K562 (cell line): Measurements from ENCODE around the gene GNG7. TPM values are rescaled to one million over a fixed set of nuclear protein-coding genes. Genes with fewer than 3 reads are reported as not detected.
A peak's percentile ranks its signal among the peaks of the same experiment; 100 is the strongest.

ENCODE experiments used
- ATAC-seq: fragments of 200-7000 bp; cut with Tn5 transposase; 3 replicates; pipeline ENCODE4 v1.9.1; 2020; ENCODE audit warnings: moderate library complexity
- BruUV-seq: library from RNA; stranded (reverse); fragments of 400-500 nt; replicated peaks from 2 replicates; lab custom pipeline; 2021; lab: Mats Ljungman, UMichigan
- CTCF ChIA-PET: fragments of 300-600 bp; formaldehyde crosslinking; extraction: SDS; loops from one replicate; lab custom pipeline; 2021; ENCODE audit warnings: low intra/inter-chr PET ratio; lab: Yijun Ruan, JAX
- POLR2A ChIA-PET: fragments of 300-600, 350-650 bp; sonication (Branson Sonifier 250); formaldehyde crosslinking; extraction: SDS; loops from one replicate; lab custom pipeline; 2021; ENCODE audit warnings: antibody characterized with exemption, inconsistent platforms; lab: Yijun Ruan, JAX
- DNase-seq, 4 experiments: peaks; one replicate each; pipeline versions ENCODE4 v3.0.0 to v3.0.0-alpha.2; 2011 to 2018; ENCODE audit warnings: low spot score in 3 of 4, mixed read lengths in 3 of 4; ENCODE audit errors: extremely low read depth in 1 of 4
- FAIRE-seq: peaks from 2 replicates; lab custom pipeline; 2011; peaks lifted over from hg19 to GRCh38; lab: Jason Lieb, UNC
- H2AFZ ChIP-seq: 2 replicates; pipeline ENCODE4 v1.6.0; 2011; ENCODE audit warnings: low read depth, low read length, control low read depth, inconsistent platforms
- H3K27ac ChIP-seq: fragments of 200-600 bp; 3 replicates; pipeline ENCODE4 v1.8.0; 2011; ENCODE audit warnings: low read depth, mild to moderate bottlenecking, control low read depth, inconsistent platforms, low read length, moderate library complexity, mixed read lengths; ENCODE audit errors: extremely low read depth
- H3K27me3 ChIP-seq, 2 experiments: fragments of 300-600 bp in 1 of 2; 2 replicates in 1 of 2; 3 replicates in 1 of 2; pipeline versions ENCODE4 v1.6.0 to v1.8.0; 2011; ENCODE audit warnings: inconsistent platforms in 2 of 2, low read length in 2 of 2, mild to moderate bottlenecking in 1 of 2, mixed read lengths in 1 of 2, moderate library complexity in 1 of 2; ENCODE audit not compliant: control insufficient read depth in 2 of 2, insufficient read depth in 2 of 2
- H3K36me3 ChIP-seq: fragments of 300-600 bp; 3 replicates; pipeline ENCODE4 v1.8.0; 2011; ENCODE audit warnings: mild to moderate bottlenecking, low read length, inconsistent platforms; ENCODE audit not compliant: control insufficient read depth, insufficient read depth
- H3K4me1 ChIP-seq, 2 experiments: fragments of 200-600 bp in 1 of 2; replicated peaks in 1 of 2; 2 replicates in 1 of 2; 3 replicates in 1 of 2; pipeline versions ENCODE4 v1.5.1 to v1.8.0; 2011; ENCODE audit warnings: inconsistent platforms in 2 of 2, low read length in 2 of 2, mild to moderate bottlenecking in 1 of 2, mixed read lengths in 1 of 2, moderate library complexity in 1 of 2; ENCODE audit not compliant: control insufficient read depth in 2 of 2, insufficient read depth in 2 of 2
- H3K4me2 ChIP-seq: 2 replicates; pipeline ENCODE4 v1.6.1; 2011; ENCODE audit warnings: low read length, control low read depth, inconsistent platforms, mixed read lengths; ENCODE audit not compliant: insufficient read depth
- H3K4me3 ChIP-seq: fragments of 200-600 bp; sonication (generic), shearing (Covaris generic); 2 replicates; pipeline ENCODE4 v1.5.1; 2016; ENCODE audit warnings: control low read depth, inconsistent platforms
- H3K79me2 ChIP-seq: fragments of 200-600 bp; 3 replicates; pipeline ENCODE4 v1.8.0; 2011; ENCODE audit warnings: low read length, inconsistent platforms; ENCODE audit not compliant: control insufficient read depth, insufficient read depth
- H3K9ac ChIP-seq, 2 experiments: 2 replicates each; pipeline versions ENCODE4 v1.6.0 to v1.6.1; 2011; ENCODE audit warnings: low read depth in 2 of 2, low read length in 2 of 2, control low read depth in 1 of 2, inconsistent platforms in 1 of 2, mild to moderate bottlenecking in 1 of 2, mixed read lengths in 1 of 2; ENCODE audit not compliant: insufficient read depth in 1 of 2
- H3K9me1 ChIP-seq: one replicate; pipeline ENCODE4 v1.6.0; 2011; ENCODE audit warnings: inconsistent platforms, mild to moderate bottlenecking, low read length, moderate library complexity; ENCODE audit not compliant: control insufficient read depth, insufficient read depth
- H3K9me3 ChIP-seq: replicated peaks from 2 replicates; pipeline ENCODE4 v1.5.1; 2011; ENCODE audit warnings: low read depth, low read length, inconsistent platforms; ENCODE audit not compliant: control insufficient read depth, insufficient read depth
- H4K20me1 ChIP-seq: replicated peaks from 2 replicates; pipeline ENCODE4 v1.6.1; 2011; ENCODE audit warnings: low read length, inconsistent platforms, mixed read lengths; ENCODE audit not compliant: control insufficient read depth, insufficient read depth
- CLOCK ChIP-seq: fragments of 250-450 bp; sonication (Bioruptor Pico); IDR thresholded peaks from 2 replicates; pipeline ENCODE4 v1.4.0; 2020; ENCODE audit warnings: mild to moderate bottlenecking, moderate library complexity, borderline replicate concordance
- CREM ChIP-seq: IDR thresholded peaks from 2 replicates; pipeline ENCODE4 v1.6.1; 2014; ENCODE audit warnings: antibody characterized with exemption, low read depth
- DACH1 ChIP-seq: fragments of 450-650 bp; IDR thresholded peaks from 2 replicates; pipeline ENCODE4 v1.6.1; 2018; ENCODE audit not compliant: partially characterized antibody
- ETS2 ChIP-seq: IDR thresholded peaks from 2 replicates; pipeline ENCODE4 v1.6.1; 2016; ENCODE audit warnings: borderline replicate concordance, missing genetic modification characterization, mild to moderate bottlenecking, moderate library complexity, missing compliant biosample characterization; ENCODE audit not compliant: poor library complexity, severe bottlenecking
- FOSL1 ChIP-seq: fragments of 200-800 bp; sonication (Bioruptor generic); conservative IDR thresholded peaks from 2 replicates; pipeline ENCODE4 v1.6.1; 2016; ENCODE audit warnings: missing genetic modification characterization, missing compliant biosample characterization
- HBP1 ChIP-seq: fragments of 450-650 bp; formaldehyde crosslinking; IDR thresholded peaks from 2 replicates; pipeline ENCODE4 v1.4.0; 2022; ENCODE audit warnings: missing genetic modification characterization
- MCM7 ChIP-seq, 2 experiments: fragments of 450-650 bp; IDR thresholded peaks; 2 replicates each; pipeline ENCODE4 v1.6.1; 2016 to 2018
- MEIS2 ChIP-seq: fragments of 450-650 bp; IDR thresholded peaks from 2 replicates; pipeline ENCODE4 v1.6.1; 2014; ENCODE audit warnings: mild to moderate bottlenecking; ENCODE audit not compliant: partially characterized antibody
- MYNN ChIP-seq, 2 experiments: sonication (generic); formaldehyde crosslinking in 1 of 2; IDR thresholded peaks; 2 replicates each; pipeline versions ENCODE4 v1.5.0 to v1.6.1; 2016 to 2020; ENCODE audit warnings: antibody characterized with exemption in 1 of 2, missing genetic modification reagents in 1 of 2
- POLR2AphosphoS2 ChIP-seq: IDR thresholded peaks from 2 replicates; pipeline ENCODE4 v1.6.1; 2012; ENCODE audit warnings: low read length, improper control_type of control experiment
- PTBP1 ChIP-seq: fragments of 200-400 bp; formaldehyde crosslinking; IDR thresholded peaks from 2 replicates; pipeline ENCODE4 v1.6.1; 2017; ENCODE audit warnings: low read depth, low read length
- RBM17 ChIP-seq: fragments of 200-400 bp; formaldehyde crosslinking; IDR thresholded peaks from 2 replicates; pipeline ENCODE4 v1.6.1; 2017; ENCODE audit warnings: low read depth, mild to moderate bottlenecking, low read length, borderline replicate concordance
- RNF219 ChIP-seq: fragments of 250-450 bp; sonication (Bioruptor Pico); IDR thresholded peaks from 2 replicates; pipeline ENCODE4 v1.5.0; 2022; ENCODE audit warnings: mild to moderate bottlenecking
- ZNF143 ChIP-seq: sonication (generic); formaldehyde crosslinking; IDR thresholded peaks from 2 replicates; pipeline ENCODE4 v1.9.0; 2022; ENCODE audit warnings: mild to moderate bottlenecking, missing genetic modification reagents
- ZNF277 ChIP-seq: fragments of 250-450 bp; sonication (Bioruptor Pico); IDR thresholded peaks from 2 replicates; pipeline ENCODE4 v1.8.0; 2022; ENCODE audit warnings: inconsistent platforms, mild to moderate bottlenecking, moderate library complexity, borderline replicate concordance
- WGBS: fragments of 100-300 bp; shearing (Covaris generic); methylation state at CpG from one replicate; pipeline ENCODE4 v1.1.6; 2016; ENCODE audit warnings: low coverage, mixed read lengths; ENCODE audit not compliant: insufficient coverage; ENCODE audit errors: missing lambda C conversion rate; 5-methylcytosine and 5-hydroxymethylcytosine counted together
- in situ Hi-C: fragments of 300-500 bp; cut with MboI; formaldehyde crosslinking; loops from 4 replicates; pipeline ENCODE4 v1.15.0; 2018; ENCODE audit warnings: inconsistent platforms, mixed read lengths
- intact Hi-C: fragments of 100-400 bp; cut with micrococcal nuclease; formaldehyde crosslinking; loops from 2 replicates; pipeline ENCODE4 v1.14.2; 2022
- polyA plus RNA-seq, 8 experiments: library from polyadenylated mRNA; depleted of rRNA in 4 of 8; stranded (reverse) in 5 of 8; unstranded in 3 of 8; fragments of >200 nt; fragmentation: Nextera tagmentation in 2 of 8; fragmentation: Illumina TruSeq in 1 of 8; extraction: Ambion mirVana in 2 of 8; extraction: Trizol in 1 of 8; gene quantifications; 2 replicates each; pipeline versions ENCODE4 v1.2.1 to v1.2.3, GENCODE V29; 2011 to 2014; ENCODE audit warnings: inconsistent platforms in 1 of 8, missing spikeins in 1 of 8
- total RNA-seq, 7 experiments: library from RNA; depleted of rRNA in 6 of 7; stranded (reverse); fragments of >200 nt in 6 of 7; fragmentation: Illumina TruSeq in 2 of 7; extraction: Trizol in 2 of 7; gene quantifications; 2 replicates each; pipeline versions ENCODE4 v1.2.1 to v1.2.3, GENCODE V29; 2011 to 2021; ENCODE audit warnings: low replicate concordance in 1 of 7

The GNG7 gene
- total and polyA plus RNA-seq, 9 of the 15 experiments (the other 6 are each of a cell fraction or from before 2014, with no cell fraction given), result 0.01 to 0.20 (median 0.06) TPM; not detected in 1

GRCh38 chr19:2724148-2724557, 21.7 kb upstream of the GNG7 start:
- BruUV-seq, result no TSS peak
- FAIRE-seq (no peak), ATAC-seq (no peak), DNase-seq (no peak)
- Histone ChIP-seq H3K9me1 (peaks cover 5% of the 10 kb centered on the region), H3K4me2 (no peak overlapping the region), H4K20me1 (peaks cover 10% of the 10 kb centered on the region; the same call in 1 of the 2 replicates), H2AFZ (peak overlapping the region; percentile 49; the same call in 1 of the 2 replicates), H3K4me3 (no peak overlapping the region), H3K27ac (no peak overlapping the region; the same call in 2 of the 3 replicates), H3K27me3 (peaks cover 2 to 10% of the 10 kb centered on the region in 2 experiments; a peak in 2 of 5 replicates), H3K4me1 (peaks cover 17 to 71% of the 10 kb centered on the region in 2 experiments), H3K9me3 (no peaks in the 10 kb centered on the region), H3K36me3 (no peaks in the 10 kb centered on the region), H3K9ac (peak overlapping the region in 1 of 2 experiments; percentile 91; a peak in 1 of 4 replicates), H3K79me2 (no peaks in the 10 kb centered on the region)
- POLR2A ChIA-PET, result interaction anchor here (0.6 to 1.6 kb wide), 3 partner anchors 10 to 101 kb away, joined by 3 to 5 read pairs (median 4); no protein-coding TSS in a partner anchor
- intact Hi-C loops, result no loop called here
- CTCF ChIA-PET, result no interaction called here
- WGBS, result 40% methylated on average over 7 of the region's 7 CpGs
- in situ Hi-C loops, result no loop called here
- TF ChIP-seq FOSL1 (no peak), CLOCK (CRISPR knock-in tag) (no peak), MEIS2 (peak; percentile 84), CREM (no peak), MYNN (IDR thresholded peaks at IDR 0.05) (no peak), MYNN (CRISPR knock-in tag; IDR thresholded peaks at IDR 0.05) (no peak), POLR2AphosphoS2 (no peak), RBM17 (no peak), ZNF143 (no peak), MCM7 (IDR thresholded peaks at IDR 0.05) (peak in 1 of 2 experiments; percentile 75; a peak in 1 of 4 replicates), HBP1 (no peak), DACH1 (peak; percentile 100), PTBP1 (no peak), RNF219 (no peak), ETS2 (tag) (no peak), ZNF277 (no peak)
